Measurements from ENCODE around the gene ENDOG.

GRCh38 chr9:128840524-128840923 is 22.2 kb downstream of the ENDOG start:
- TF ChIP-seq CTCF (IDR thresholded peaks at IDR 0.05; ENCODE audit: poor library complexity, severe bottlenecking) (no peak), POLR2AphosphoS5 (IDR thresholded peaks at IDR 0.05) (no peak), SMC3 (conservative IDR thresholded peaks at IDR 0.05; ENCODE audit: poor library complexity) (no peak), EP300 (conservative IDR thresholded peaks at IDR 0.05; ENCODE audit: poor library complexity, severe bottlenecking) (no peak)
